ENCODE measurements around the gene RAB36.

RAB36 gene

GRCh38 chr22:23204541-23205157 is 59.4 kb downstream of the RAB36 start:
- no peak for TF ChIP-seq CTCF (IDR thresholded peaks at IDR 0.05; ENCODE audit: borderline replicate concordance, extremely low read depth, low read length, poor library complexity, severe bottlenecking)
- no peak for TF ChIP-seq EZH2 (IDR thresholded peaks at IDR 0.05; ENCODE audit: borderline replicate concordance, low read depth, low read length, severe bottlenecking)
- Histone ChIP-seq H3K4me3 (ENCODE audit: low read depth in 1 of 2, low read length in 2 of 2) (no peak overlapping the region), H3K27ac (ENCODE audit: low read length) (no peak overlapping the region), H2AFZ (ENCODE audit: low read depth, low read length) (no peak overlapping the region), H3K9ac (ENCODE audit: low read depth, low read length) (no peak overlapping the region), H3K27me3 (ENCODE audit: insufficient read depth, low read length, poor library complexity) (no peaks in the 10 kb centered on the region), H3K9me3 (ENCODE audit: insufficient read depth, low read length, severe bottlenecking) (no peaks in the 10 kb centered on the region), H4K20me1 (ENCODE audit: insufficient read depth, low read length) (peaks cover 43% of the 10 kb centered on the region), H3K79me2 (ENCODE audit: insufficient read depth, low read length) (peaks cover 85% of the 10 kb centered on the region), H3K36me3 (ENCODE audit: insufficient read depth, low read length) (peaks cover 52% of the 10 kb centered on the region), H3K4me2 (ENCODE audit: insufficient read depth, low read length) (no peak overlapping the region), H3K4me1 (ENCODE audit: insufficient read depth, low read length) (no peaks in the 10 kb centered on the region)
- no peak for DNase-seq
- no peak for ATAC-seq (ENCODE audit: insufficient read depth, low read depth)

- Histone ChIP-seq H3K27me3 (ENCODE audit: insufficient read depth, low read length, poor library complexity) (no peaks in the 10 kb centered on the region), H4K20me1 (ENCODE audit: insufficient read depth, low read length) (peaks cover 43% of the 10 kb centered on the region), H3K27ac (ENCODE audit: low read length) (no peak overlapping the region), H2AFZ (ENCODE audit: low read depth, low read length) (no peak overlapping the region), H3K79me2 (ENCODE audit: insufficient read depth, low read length) (peaks cover 88% of the 10 kb centered on the region), H3K4me2 (ENCODE audit: insufficient read depth, low read length) (no peak overlapping the region), H3K4me3 (ENCODE audit: low read depth in 1 of 2, low read length in 2 of 2) (no peak overlapping the region), H3K4me1 (ENCODE audit: insufficient read depth, low read length) (no peaks in the 10 kb centered on the region), H3K9ac (ENCODE audit: low read depth, low read length) (no peak overlapping the region), H3K36me3 (ENCODE audit: insufficient read depth, low read length) (peaks cover 52% of the 10 kb centered on the region), H3K9me3 (ENCODE audit: insufficient read depth, low read length, severe bottlenecking) (no peaks in the 10 kb centered on the region)
- no peak for DNase-seq
- TF ChIP-seq EZH2 (IDR thresholded peaks at IDR 0.05; ENCODE audit: borderline replicate concordance, low read depth, low read length, severe bottlenecking) (no peak), CTCF (IDR thresholded peaks at IDR 0.05; ENCODE audit: borderline replicate concordance, extremely low read depth, low read length, poor library complexity, severe bottlenecking) (no peak)
- no peak for ATAC-seq (ENCODE audit: insufficient read depth, low read depth)
Observed at GRCh38 chr22:23205339-23206049, 60.2 kb downstream of the RAB36 start.

- Histone ChIP-seq H2AFZ (ENCODE audit: low read depth, low read length) (no peak overlapping the region), H4K20me1 (ENCODE audit: insufficient read depth, low read length) (peaks cover 33% of the 10 kb centered on the region), H3K4me2 (ENCODE audit: insufficient read depth, low read length) (no peak overlapping the region), H3K27me3 (ENCODE audit: insufficient read depth, low read length, poor library complexity) (no peaks in the 10 kb centered on the region), H3K79me2 (ENCODE audit: insufficient read depth, low read length) (peaks cover 85% of the 10 kb centered on the region), H3K9ac (ENCODE audit: low read depth, low read length) (no peak overlapping the region), H3K9me3 (ENCODE audit: insufficient read depth, low read length, severe bottlenecking) (no peaks in the 10 kb centered on the region), H3K27ac (ENCODE audit: low read length) (no peak overlapping the region), H3K4me1 (ENCODE audit: insufficient read depth, low read length) (no peaks in the 10 kb centered on the region), H3K4me3 (ENCODE audit: low read depth in 1 of 2, low read length in 2 of 2) (no peak overlapping the region), H3K36me3 (ENCODE audit: insufficient read depth, low read length) (peaks cover 46% of the 10 kb centered on the region)
- no peak for TF ChIP-seq EZH2 (IDR thresholded peaks at IDR 0.05; ENCODE audit: borderline replicate concordance, low read depth, low read length, severe bottlenecking)
- no peak for TF ChIP-seq CTCF (IDR thresholded peaks at IDR 0.05; ENCODE audit: borderline replicate concordance, extremely low read depth, low read length, poor library complexity, severe bottlenecking)
- DNase-seq = no peak
- no peak for ATAC-seq (ENCODE audit: insufficient read depth, low read depth)
Observed at GRCh38 chr22:23206915-23207314, 61.6 kb downstream of the RAB36 start.
